Naive thymus-derived CD8-positive, alpha-beta T cell (primary cell): ENCODE results near the gene UBE2K. TPM values are rescaled to one million over a fixed set of nuclear protein-coding genes. Genes with fewer than 3 reads are reported as not detected.
"Not testable (repeated sequence)": the region's sequence is repeated elsewhere in the genome, so short reads cannot be mapped to it uniquely, and the experiment has no call there.

Experiments used
- ATAC-seq, 2 donors: fragments of 150-1000 bp; cut with Tn5 transposase in 1 of 2; sonication (Bioruptor Pico), chemical (Tn5 transposase) in 1 of 2; 1 replicate in 1 of 2; 2 replicates in 1 of 2; pipeline ENCODE4 v1.10.0; 2021; ENCODE audit warnings: mild to moderate bottlenecking in 2 of 2, moderate library complexity in 2 of 2
- POLR2A ChIA-PET: fragments of 350-600 bp; sonication (Branson Sonifier 250); formaldehyde crosslinking; loops from one replicate; lab custom pipeline; 2021; ENCODE audit warnings: antibody characterized with exemption; lab: Charles Lee
- DNase-seq, 10 donors: peaks; one replicate each; pipeline versions ENCODE4 v3.0.0 to v3.0.0-alpha.2; 2020 to 2022
- H3K27ac Mint-ChIP-seq, 10 donors: one replicate each; pipeline ENCODE4 v1.8.0; 2020 to 2022; ENCODE audit warnings: mild to moderate bottlenecking in 10 of 10, mixed read lengths in 10 of 10, moderate library complexity in 4 of 10, inconsistent platforms in 1 of 10
- H3K27me3 Mint-ChIP-seq, 5 donors: one replicate each; pipeline ENCODE4 v1.8.0; 2021 to 2022; ENCODE audit warnings: mixed read lengths in 5 of 5
- H3K36me3 Mint-ChIP-seq, 3 donors: one replicate each; pipeline ENCODE4 v1.8.0; 2020 to 2022; ENCODE audit warnings: mixed read lengths in 3 of 3, mild to moderate bottlenecking in 2 of 3, inconsistent platforms in 1 of 3
- H3K4me1 Mint-ChIP-seq, 4 donors: one replicate each; pipeline ENCODE4 v1.8.0; 2021 to 2022; ENCODE audit warnings: mixed read lengths in 4 of 4
- H3K4me3 Mint-ChIP-seq, 10 donors: one replicate each; pipeline ENCODE4 v1.8.0; 2020 to 2022; ENCODE audit warnings: mild to moderate bottlenecking in 10 of 10, mixed read lengths in 10 of 10, moderate library complexity in 6 of 10, inconsistent platforms in 1 of 10
- H3K9me3 Mint-ChIP-seq, 9 donors: one replicate each; pipeline ENCODE4 v1.8.0; 2020 to 2022; ENCODE audit warnings: mixed read lengths in 9 of 9, mild to moderate bottlenecking in 3 of 9, inconsistent platforms in 1 of 9, moderate library complexity in 1 of 9
- polyA plus RNA-seq, 3 donors: library from polyadenylated mRNA; unstranded; fragments of 300-500 nt; fragmentation: Illumina TruSeq; gene quantifications; one replicate each; pipeline ENCODE4 v1.2.3, GENCODE V29; 2021
- total RNA-seq, 8 experiments: library from RNA in 2 of 8; stranded (reverse) in 2 of 8; gene quantifications; one replicate each; pipeline ENCODE4 v1.2.3 and lab custom pipeline; 2021 to 2026

The UBE2K gene
- total and polyA plus RNA-seq, 5 experiments from 2014 or later = 39.6 to 67.5 (median 59.7) TPM

GRCh38 chr4:39699687-39700409 lies 1.9 kb downstream of the UBE2K start:
- Mint-ChIP-seq H3K9me3 (no peaks in the 10 kb centered on the region), H3K27ac (peak overlapping the region; percentile 32 to 99 (median 98)), H3K4me3 (peak overlapping the region; percentile 96 to 100 (median 98)), H3K27me3 (no peaks in the 10 kb centered on the region), H3K4me1 (peaks cover 21 to 65% (median 51%) of the 10 kb centered on the region in 4 donors), H3K36me3 (peaks cover 0 to 13% (median 3%) of the 10 kb centered on the region in 3 donors)
- DNase-seq (peak in 1 of 10 donors; percentile 10), ATAC-seq (no peak)
- POLR2A ChIA-PET = interaction anchor here (0.6 to 2.7 kb wide), 3 partner anchors 278 to 1000 kb away, joined by 3 to 18 read pairs (median 6); partner anchors contain the start of genes N4BP2 and PDS5A

- H3K27me3 Mint-ChIP-seq = no peaks in the 10 kb centered on the region
- ATAC-seq (no peak), DNase-seq (no peak)
- peak overlapping the region; percentile 0 to 100 (median 98) for H3K4me3 Mint-ChIP-seq
- POLR2A ChIA-PET = interaction anchor here (0.6 kb wide), 1 partner anchor 1000 kb away, joined by 3 read pairs; no protein-coding TSS in a partner anchor
- peaks cover 21 to 66% (median 52%) of the 10 kb centered on the region in 4 donors for H3K4me1 Mint-ChIP-seq
- H3K27ac Mint-ChIP-seq = peak overlapping the region in 7 of 10 donors; percentile 0 to 99 (median 48)
- peaks cover 0 to 17% (median 3%) of the 10 kb centered on the region in 3 donors for H3K36me3 Mint-ChIP-seq
- H3K9me3 Mint-ChIP-seq = no peaks in the 10 kb centered on the region
These were observed 2.6 kb downstream of the UBE2K start for GRCh38 chr4:39700554-39700953.

GRCh38 chr4:39702716-39703115 lies 4.8 kb downstream of the UBE2K start:
- no peaks in the 10 kb centered on the region for H3K27me3 Mint-ChIP-seq
- H3K27ac Mint-ChIP-seq = peak overlapping the region in 4 of 10 donors; percentile 10 to 88 (median 29)
- no peaks in the 10 kb centered on the region for H3K9me3 Mint-ChIP-seq
- H3K4me1 Mint-ChIP-seq = peaks cover 22 to 67% (median 51%) of the 10 kb centered on the region in 4 donors
- H3K4me3 Mint-ChIP-seq = no peak overlapping the region
- POLR2A ChIA-PET = interaction anchor here (0.7 kb wide), 2 partner anchors 35 to 170 kb away, joined by 4 to 7 read pairs; no protein-coding TSS in a partner anchor
- no peak for DNase-seq
- no peak for ATAC-seq
- H3K36me3 Mint-ChIP-seq = peaks cover 0 to 28% (median 7%) of the 10 kb centered on the region in 3 donors

- ATAC-seq, DNase-seq, POLR2A ChIA-PET, H3K9me3 Mint-ChIP-seq, H3K27me3 Mint-ChIP-seq, H3K4me3 Mint-ChIP-seq, H3K27ac Mint-ChIP-seq: not testable (repeated sequence)
- H3K36me3 Mint-ChIP-seq = peaks cover 0 to 28% (median 7%) of the 10 kb centered on the region in 3 donors
- peaks cover 19 to 71% (median 53%) of the 10 kb centered on the region in 4 donors for H3K4me1 Mint-ChIP-seq
These were observed 6.9 kb downstream of the UBE2K start for GRCh38 chr4:39704789-39705188.

GRCh38 chr4:39706334-39706733 lies 8.4 kb downstream of the UBE2K start:
- H3K4me3 Mint-ChIP-seq = peak overlapping the region in 2 of 10 donors; percentile 19 to 29
- no peaks in the 10 kb centered on the region for H3K9me3 Mint-ChIP-seq
- H3K4me1 Mint-ChIP-seq = peaks cover 16 to 68% (median 49%) of the 10 kb centered on the region in 4 donors
- POLR2A ChIA-PET = interaction anchor here (0.7 to 2.1 kb wide), 2 partner anchors 9 to 601 kb away, joined by 3 to 8 read pairs; partner anchors contain the start of gene UBE2K
- H3K36me3 Mint-ChIP-seq = peaks cover 0 to 28% (median 7%) of the 10 kb centered on the region in 3 donors
- H3K27me3 Mint-ChIP-seq = no peaks in the 10 kb centered on the region
- DNase-seq (no peak), ATAC-seq (no peak)
- H3K27ac Mint-ChIP-seq = peak overlapping the region in 3 of 10 donors; percentile 49 to 74 (median 60)

GRCh38 chr4:39706741-39707511 lies 9.0 kb downstream of the UBE2K start:
- no peak for ATAC-seq
- Mint-ChIP-seq H3K27ac (peak overlapping the region in 8 of 10 donors; percentile 1 to 74 (median 49)), H3K9me3 (no peaks in the 10 kb centered on the region), H3K36me3 (peaks cover 0 to 30% (median 7%) of the 10 kb centered on the region in 3 donors), H3K4me1 (peaks cover 16 to 67% (median 50%) of the 10 kb centered on the region in 4 donors), H3K4me3 (peak overlapping the region in 2 of 10 donors; percentile 19 to 29), H3K27me3 (no peaks in the 10 kb centered on the region)
- no peak for DNase-seq
- POLR2A ChIA-PET = interaction anchor here (2.1 kb wide), 1 partner anchor 9 kb away, joined by 8 read pairs; the partner anchor contains the start of gene UBE2K

GRCh38 chr4:39710098-39710896 lies 12.4 kb downstream of the UBE2K start:
- H3K4me3 Mint-ChIP-seq = peak overlapping the region in 1 of 10 donors; percentile 30
- peaks cover 0 to 35% (median 4%) of the 10 kb centered on the region in 3 donors for H3K36me3 Mint-ChIP-seq
- H3K9me3 Mint-ChIP-seq = no peaks in the 10 kb centered on the region
- DNase-seq = no peak
- no peaks in the 10 kb centered on the region for H3K27me3 Mint-ChIP-seq
- peaks cover 16 to 73% (median 51%) of the 10 kb centered on the region in 4 donors for H3K4me1 Mint-ChIP-seq
- H3K27ac Mint-ChIP-seq = peak overlapping the region in 9 of 10 donors; percentile 7 to 81 (median 50)
- POLR2A ChIA-PET = interaction anchor here (0.6 kb wide), 1 partner anchor 233 kb away, joined by 3 read pairs; no protein-coding TSS in a partner anchor
- ATAC-seq = no peak

GRCh38 chr4:39712819-39713607 lies 15.1 kb downstream of the UBE2K start:
- Mint-ChIP-seq H3K9me3 (no peaks in the 10 kb centered on the region), H3K4me1 (peaks cover 23 to 77% (median 61%) of the 10 kb centered on the region in 4 donors), H3K27me3 (no peaks in the 10 kb centered on the region), H3K4me3 (no peak overlapping the region), H3K27ac (peak overlapping the region in 1 of 10 donors; percentile 52), H3K36me3 (peaks cover 5 to 38% (median 6%) of the 10 kb centered on the region in 3 donors)
- no peak for ATAC-seq
- POLR2A ChIA-PET = no interaction called here
- DNase-seq = no peak

- Mint-ChIP-seq H3K4me3 (peak overlapping the region in 1 of 10 donors; percentile 54), H3K36me3 (peaks cover 5 to 38% (median 6%) of the 10 kb centered on the region in 3 donors), H3K27me3 (no peaks in the 10 kb centered on the region), H3K27ac (peak overlapping the region in 6 of 10 donors; percentile 20 to 52 (median 36)), H3K9me3 (no peaks in the 10 kb centered on the region), H3K4me1 (peaks cover 23 to 73% (median 59%) of the 10 kb centered on the region in 4 donors)
- POLR2A ChIA-PET = no interaction called here
- no peak for DNase-seq
- ATAC-seq = no peak
These were observed 15.8 kb downstream of the UBE2K start for GRCh38 chr4:39713691-39714090.

- H3K36me3 Mint-ChIP-seq = peaks cover 5 to 38% (median 6%) of the 10 kb centered on the region in 3 donors
- no peak for DNase-seq
- H3K27me3 Mint-ChIP-seq = no peaks in the 10 kb centered on the region
- no peaks in the 10 kb centered on the region for H3K9me3 Mint-ChIP-seq
- H3K4me1 Mint-ChIP-seq = peaks cover 24 to 73% (median 59%) of the 10 kb centered on the region in 4 donors
- POLR2A ChIA-PET = no interaction called here
- no peak for ATAC-seq
- peak overlapping the region in 1 of 10 donors; percentile 1 for H3K4me3 Mint-ChIP-seq
- peak overlapping the region in 6 of 10 donors; percentile 7 to 38 (median 23) for H3K27ac Mint-ChIP-seq
These were observed 16.2 kb downstream of the UBE2K start for GRCh38 chr4:39714166-39714565.

- no peak for ATAC-seq
- no peak for DNase-seq
- POLR2A ChIA-PET = no interaction called here
- Mint-ChIP-seq H3K4me3 (peak overlapping the region in 4 of 10 donors; percentile 0 to 62 (median 16)), H3K36me3 (peaks cover 5 to 43% (median 6%) of the 10 kb centered on the region in 3 donors), H3K9me3 (no peaks in the 10 kb centered on the region), H3K27me3 (no peaks in the 10 kb centered on the region), H3K4me1 (peaks cover 27 to 72% (median 62%) of the 10 kb centered on the region in 4 donors), H3K27ac (peak overlapping the region in 5 of 10 donors; percentile 19 to 70 (median 29))
These were observed 17.9 kb downstream of the UBE2K start for GRCh38 chr4:39715788-39716187.
